Measurements from ENCODE around the gene P2RX4.
"Not testable (repeated sequence)": the region's sequence is repeated elsewhere in the genome, so short reads cannot be mapped to it uniquely, and the experiment has no call there.

Gene P2RX4

DNA sequence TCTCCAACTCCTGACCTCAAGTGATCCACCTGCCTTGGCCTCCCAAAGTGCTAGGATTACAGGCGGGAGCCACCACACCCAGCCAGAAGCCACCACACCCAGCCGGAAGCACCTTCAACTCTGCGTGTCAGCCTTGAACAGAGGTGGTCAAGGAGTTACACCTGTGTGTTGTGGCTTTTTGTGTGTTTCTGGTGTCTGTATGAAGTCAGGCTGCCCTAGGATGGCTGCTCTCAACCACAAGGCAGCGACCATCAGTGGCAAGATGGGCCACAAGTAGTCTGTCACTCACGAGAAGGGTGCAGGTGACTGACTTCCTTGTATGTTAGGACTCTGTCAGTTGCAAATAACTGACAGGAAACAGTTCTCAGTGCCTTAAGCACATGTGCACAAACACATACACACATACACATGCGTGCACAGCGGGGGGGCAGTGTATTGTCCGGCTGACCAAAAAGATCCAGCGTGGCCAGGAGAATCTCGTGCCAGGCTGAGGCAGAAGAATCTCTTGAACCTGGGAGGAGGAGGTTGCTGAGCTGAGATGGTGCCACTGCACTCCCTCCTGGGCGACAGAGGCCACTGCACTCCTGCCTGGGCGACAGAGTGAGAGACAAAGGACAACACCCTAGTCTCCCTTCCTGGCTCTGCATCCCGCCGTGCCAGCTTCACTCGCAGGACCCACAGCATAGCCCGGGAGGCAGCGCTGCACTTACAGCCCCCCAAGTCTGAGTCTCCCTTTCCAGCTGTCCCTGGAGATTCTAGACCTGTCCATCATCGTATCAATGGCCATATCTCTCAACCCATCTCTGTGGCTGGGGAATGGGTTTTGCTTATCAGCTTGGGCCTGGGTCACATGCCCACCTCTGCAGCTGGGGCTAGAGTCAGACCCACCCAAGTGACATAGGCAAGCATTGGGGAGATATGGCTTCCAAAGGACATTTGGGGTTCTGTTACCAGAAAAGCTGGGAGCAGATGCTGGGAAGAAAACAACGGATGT is 13.7 kb downstream of the P2RX4 start:
- DNase-seq: peak in 1 of 4 experiments; percentile 11

- DNase-seq: peak in 2 of 4 experiments; percentile 9 to 31
These were observed 14.7 kb downstream of the P2RX4 start for GRCh38 chr12:121224591-121224990.

DNA sequence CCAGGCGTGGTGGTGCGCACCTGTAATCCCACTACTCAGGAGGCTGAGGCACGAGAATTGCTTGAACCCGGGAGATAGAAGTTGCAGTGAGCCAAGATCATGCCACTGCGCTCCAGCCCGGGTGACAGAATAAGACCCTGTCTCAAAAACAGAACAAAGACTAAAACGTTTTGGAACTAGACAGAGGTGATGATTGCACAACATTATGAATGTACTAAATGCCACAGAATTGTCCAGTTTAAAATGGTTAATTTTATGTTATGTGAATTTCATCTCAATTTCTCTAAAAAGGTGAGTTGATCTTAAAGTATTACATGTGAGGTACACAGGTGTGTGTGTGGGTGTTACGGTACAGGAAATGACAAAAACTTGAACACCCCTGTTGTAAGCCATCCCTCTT is 16.5 kb downstream of the P2RX4 start:
- DNase-seq: no peak

GRCh38 chr12:121226871-121227270 is 16.9 kb downstream of the P2RX4 start:
- DNase-seq: not testable (repeated sequence)

DNA sequence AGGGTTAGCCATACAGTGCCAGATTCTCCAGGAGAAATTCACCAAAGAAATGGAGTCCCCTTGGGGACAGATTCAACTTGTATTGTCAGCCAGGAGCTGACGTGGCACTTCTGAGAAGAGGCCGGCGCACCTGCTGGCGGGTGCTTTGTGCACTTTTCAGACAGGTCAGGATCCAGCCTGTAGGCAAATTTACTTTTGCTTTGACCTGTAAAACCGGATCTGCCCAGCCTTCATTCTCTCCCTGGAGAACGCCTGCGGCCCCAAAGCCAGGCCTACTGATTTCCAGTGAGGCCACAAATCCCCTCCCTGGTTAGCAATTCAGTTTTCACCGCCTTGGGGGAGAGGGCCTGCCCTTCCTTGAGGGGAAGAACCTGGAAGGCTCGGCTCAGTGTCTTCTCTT is 17.4 kb downstream of the P2RX4 start:
- no peak for DNase-seq

DNA sequence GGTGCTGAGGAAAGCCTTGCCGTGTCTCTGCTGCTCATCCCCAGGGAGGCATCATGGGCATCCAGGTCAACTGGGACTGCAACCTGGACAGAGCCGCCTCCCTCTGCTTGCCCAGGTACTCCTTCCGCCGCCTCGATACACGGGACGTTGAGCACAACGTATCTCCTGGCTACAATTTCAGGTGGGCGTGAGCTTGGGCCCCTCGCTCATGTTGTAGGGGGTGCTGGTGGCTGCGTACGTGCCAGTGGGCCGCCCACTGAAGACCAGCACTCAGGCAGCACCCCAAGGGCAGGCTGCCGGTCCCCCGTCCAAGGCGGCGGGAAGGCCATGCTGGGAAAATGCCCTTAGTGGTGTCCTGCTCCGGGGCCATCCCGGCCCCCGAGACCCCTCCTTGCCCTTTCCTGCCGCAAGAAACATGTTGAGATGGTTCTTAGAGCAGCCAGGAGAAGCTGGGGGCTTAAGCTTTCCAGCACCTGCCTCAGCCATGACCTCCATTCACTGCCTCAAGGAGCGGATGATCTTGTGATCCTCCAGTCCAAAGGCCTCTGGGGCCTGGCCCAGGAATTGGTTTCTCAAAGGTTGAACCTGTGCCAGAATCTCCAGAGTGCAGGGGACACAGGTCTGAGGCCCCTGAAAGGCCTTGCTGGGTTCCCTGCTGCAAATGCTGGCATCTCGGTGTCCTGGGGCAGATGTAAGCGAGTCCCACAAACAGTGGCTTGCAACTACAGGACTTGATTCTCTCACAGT is 19.2 kb downstream of the P2RX4 start:
- DNase-seq: no peak

DNA sequence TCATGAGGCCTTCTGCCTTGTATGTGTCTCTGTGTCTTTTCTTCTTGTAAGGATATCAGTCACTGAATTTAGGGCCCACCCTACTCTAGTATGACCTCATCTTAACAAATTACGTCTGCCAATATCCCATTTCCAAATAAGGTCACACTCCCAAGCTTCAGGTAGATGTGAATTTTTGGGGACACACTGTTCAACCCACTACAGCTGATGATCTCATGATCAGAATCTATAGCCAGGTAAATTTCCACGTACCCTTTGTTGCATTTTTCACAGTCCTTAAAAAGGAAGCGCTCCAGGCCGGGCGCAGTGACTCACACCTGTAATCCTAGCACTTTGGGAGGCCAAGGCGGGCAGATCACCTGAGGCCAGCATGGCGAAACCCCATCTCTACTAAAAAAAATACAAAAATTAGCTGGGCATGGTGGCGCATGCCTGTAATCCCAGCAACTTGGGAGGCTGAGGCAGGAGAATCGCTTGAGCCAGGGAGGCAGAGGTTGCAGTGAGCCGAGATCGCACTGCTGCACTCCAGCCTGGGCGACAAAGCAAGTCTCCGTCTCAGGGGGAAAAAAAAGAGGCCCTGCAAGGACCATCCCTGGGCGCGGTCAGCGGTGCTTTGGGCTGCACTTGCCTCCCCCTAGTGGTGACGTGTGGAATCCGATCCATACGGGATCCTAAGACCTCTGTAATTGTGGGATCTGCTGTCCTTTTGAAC is 20.1 kb downstream of the P2RX4 start:
- peak in 2 of 4 experiments; percentile 16 to 34 for DNase-seq

DNA sequence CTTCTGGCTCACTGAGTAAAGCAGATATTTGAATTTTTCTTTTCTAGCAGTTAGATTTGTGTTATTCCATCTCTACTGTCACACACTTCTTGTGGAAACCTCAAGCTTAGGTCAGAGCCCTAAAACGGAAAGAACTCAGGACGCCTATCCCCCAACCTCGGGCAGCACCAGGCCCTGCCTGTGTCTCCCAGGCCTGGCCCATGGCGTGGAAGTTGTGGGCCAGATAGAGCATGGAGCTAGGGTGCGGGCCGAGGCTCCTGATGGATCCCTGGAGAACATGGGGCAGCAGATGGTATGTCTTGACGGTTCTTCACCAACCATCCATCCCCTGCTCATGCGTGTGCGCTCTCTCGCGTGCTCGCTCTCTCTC is 20.6 kb downstream of the P2RX4 start:
- no peak for DNase-seq

DNA sequence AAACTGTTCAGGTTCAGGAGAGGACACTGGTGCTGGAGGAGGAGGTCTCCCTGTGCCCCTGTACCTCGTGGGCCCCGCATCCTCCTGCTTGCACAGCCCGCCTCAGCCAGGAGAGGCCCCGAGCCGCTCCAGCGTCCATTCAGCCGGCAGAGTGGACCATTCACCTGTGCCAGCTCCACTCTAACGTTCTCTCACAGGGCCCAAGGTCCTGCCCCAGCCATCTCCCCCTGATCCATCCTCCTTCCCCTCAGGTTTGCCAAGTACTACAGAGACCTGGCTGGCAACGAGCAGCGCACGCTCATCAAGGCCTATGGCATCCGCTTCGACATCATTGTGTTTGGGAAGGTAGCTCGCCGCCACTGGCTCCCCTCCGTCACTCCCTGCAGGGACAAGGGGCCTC is 22.2 kb downstream of the P2RX4 start:
- no peak for DNase-seq

DNA sequence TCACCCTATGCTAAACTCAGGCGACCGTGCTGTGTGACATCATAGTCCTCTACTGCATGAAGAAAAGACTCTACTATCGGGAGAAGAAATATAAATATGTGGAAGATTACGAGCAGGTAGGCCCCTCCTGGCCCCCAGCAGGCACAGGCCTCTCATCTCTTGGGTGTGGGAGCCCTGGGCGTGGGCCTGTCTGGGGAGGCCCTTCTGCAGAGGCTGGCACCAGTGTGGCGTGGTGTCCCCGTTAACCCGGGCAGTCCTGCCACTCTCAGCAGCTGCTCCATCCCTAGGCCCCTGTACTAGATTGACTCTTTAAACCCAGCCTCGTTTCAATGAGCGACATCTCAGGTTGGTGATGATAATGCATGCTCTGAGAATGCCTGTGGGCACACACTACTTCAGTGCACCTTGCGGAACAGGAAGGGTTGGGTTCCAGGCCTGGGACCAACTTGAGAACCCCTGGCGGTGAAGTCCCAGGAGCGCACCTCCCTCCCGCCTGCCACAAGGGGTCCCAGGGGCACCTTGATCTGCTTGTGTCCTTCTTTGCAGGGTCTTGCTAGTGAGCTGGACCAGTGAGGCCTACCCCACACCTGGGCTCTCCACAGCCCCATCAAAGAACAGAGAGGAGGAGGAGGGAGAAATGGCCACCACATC is 23.2 kb downstream of the P2RX4 start:
- no peak for DNase-seq

- DNase-seq: no peak
These were observed 23.7 kb downstream of the P2RX4 start for GRCh38 chr12:121233628-121234020.

DNA sequence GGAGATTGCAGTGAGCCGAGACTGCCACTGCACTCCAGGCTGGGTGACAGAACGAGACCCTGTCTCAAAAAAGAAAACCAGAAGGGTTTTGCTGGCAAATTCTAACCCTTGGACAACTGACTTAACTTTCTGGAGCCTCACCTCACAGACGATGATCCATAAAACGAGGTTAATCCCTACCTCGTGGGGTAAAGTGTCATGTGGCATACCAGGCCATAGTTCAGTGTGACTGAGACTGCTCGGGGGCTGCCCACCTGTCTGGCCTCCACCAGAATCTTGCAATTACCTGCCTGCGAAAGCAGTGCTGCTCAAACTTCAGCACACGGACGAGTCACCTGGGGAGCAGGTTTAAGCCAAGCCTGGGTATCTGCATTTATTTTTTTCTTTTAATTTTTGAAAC is 26.8 kb downstream of the P2RX4 start:
- no peak for DNase-seq

DNA sequence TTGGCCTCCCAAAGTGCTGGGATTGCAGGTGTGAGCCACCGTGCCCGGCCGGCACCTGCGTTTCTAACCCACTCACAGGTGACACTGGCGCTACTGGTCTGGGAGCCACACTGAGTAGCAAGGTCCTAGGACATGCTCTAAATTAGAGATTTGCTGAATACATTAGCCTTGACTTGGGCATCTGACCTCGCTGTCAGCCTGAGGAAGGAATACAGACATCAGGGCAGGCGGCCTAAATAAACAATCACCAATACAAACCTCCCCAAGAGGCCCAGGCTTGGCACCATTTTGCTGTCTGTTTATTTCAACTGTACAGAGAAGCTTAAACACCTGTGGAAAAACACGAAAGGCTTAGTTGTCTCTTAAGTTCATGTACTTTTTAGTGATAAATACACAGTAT is 27.5 kb downstream of the P2RX4 start:
- DNase-seq: no peak

DNA sequence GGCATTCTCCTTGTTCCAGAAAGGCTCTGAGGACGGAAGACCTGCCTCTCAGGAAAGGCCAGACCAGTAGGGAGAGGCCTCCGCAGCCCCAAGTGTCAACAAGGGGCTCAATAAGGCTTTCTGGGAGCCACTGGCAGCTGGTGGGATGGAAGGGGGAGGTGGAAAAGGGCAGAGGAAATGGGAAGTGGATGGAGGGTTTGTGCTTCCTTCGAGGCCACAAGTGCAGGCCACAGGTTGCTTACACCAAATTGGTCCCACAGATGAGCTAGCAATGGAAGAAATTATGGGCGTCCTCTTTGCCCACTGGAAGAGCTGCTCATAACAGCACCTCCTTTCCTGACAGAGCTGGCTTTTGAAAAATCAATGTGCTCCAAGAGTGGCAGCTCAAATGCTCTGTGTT is 28.2 kb downstream of the P2RX4 start:
- no peak for DNase-seq

- no peak for DNase-seq
These were observed 28.8 kb downstream of the P2RX4 start for GRCh38 chr12:121238604-121239350.

GRCh38 chr12:121239351-121240061 is 29.6 kb downstream of the P2RX4 start:
- DNase-seq: no peak

- DNase-seq: no peak
These were observed 30.1 kb downstream of the P2RX4 start for GRCh38 chr12:121240062-121240420.

- DNase-seq: peak; percentile 54 to 92 (median 74)
These were observed 30.7 kb downstream of the P2RX4 start for GRCh38 chr12:121240484-121241101.

DNA sequence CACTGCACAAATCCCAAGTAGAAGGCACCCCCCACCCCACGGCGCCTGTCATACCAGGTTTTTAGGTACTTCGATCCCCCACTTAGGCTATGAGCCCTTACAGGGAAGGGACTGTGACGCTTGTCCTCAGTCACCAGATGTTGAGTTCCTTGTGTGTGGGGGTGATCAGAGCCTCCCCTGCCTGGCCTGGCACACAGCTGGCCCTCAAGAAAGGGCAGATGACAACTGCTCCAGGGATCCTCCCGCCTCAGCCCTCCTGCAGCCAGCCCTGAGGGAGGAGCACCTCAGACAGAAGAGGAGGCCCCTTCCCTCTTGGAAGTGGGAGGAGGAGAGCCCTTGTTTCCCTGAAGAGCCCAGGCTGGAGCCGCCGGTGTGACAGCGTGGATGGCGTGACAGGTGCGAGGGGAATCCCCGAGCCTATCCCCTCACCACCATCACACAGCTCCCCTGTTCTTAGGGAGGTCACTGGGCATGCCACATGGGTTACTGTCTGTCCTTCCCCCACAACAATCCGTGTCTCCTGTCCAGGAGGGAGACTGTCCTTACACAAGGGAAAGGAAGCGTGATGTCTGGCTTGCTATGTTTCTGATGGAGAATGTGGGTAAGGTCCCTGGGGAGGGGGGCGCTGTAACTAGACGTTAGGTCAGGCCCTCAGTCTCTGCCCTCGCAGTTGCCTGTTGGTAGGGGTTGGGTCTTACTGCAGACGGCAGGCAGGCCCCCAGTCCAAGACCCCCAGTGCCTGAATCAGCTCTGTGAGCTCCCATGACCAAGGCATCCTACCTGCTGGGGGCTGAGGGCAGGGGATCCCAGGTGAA is 31.4 kb downstream of the P2RX4 start:
- no peak for DNase-seq

GRCh38 chr12:121245031-121245430 is 35.1 kb downstream of the P2RX4 start:
- no peak for DNase-seq
